H1 (cell line): Measurements from ENCODE around the gene NACAD.

ENCODE experiments used
- BRCA1 ChIP-seq: IDR thresholded peaks from 2 replicates; pipeline ENCODE4 v1.6.1; 2012; ENCODE audit warnings: low read depth, low read length, improper control_type of control experiment
- EZH2 ChIP-seq: fragments of 200-600 bp; sonication (generic); IDR thresholded peaks from 2 replicates; pipeline ENCODE4 v1.7.1; 2012; ENCODE audit warnings: low read depth, mild to moderate bottlenecking, moderate library complexity, low read length, inconsistent platforms; ENCODE audit not compliant: severe bottlenecking
- HDAC2 ChIP-seq, 2 experiments: fragments of 300-600 bp in 1 of 2; sonication (generic) in 1 of 2; IDR thresholded peaks; 2 replicates each; pipeline ENCODE4 v1.6.1; 2011 to 2012; ENCODE audit warnings: low read depth in 2 of 2, low read length in 2 of 2, mild to moderate bottlenecking in 2 of 2, moderate library complexity in 2 of 2, borderline replicate concordance in 1 of 2, inconsistent platforms in 1 of 2
- JUND ChIP-seq: IDR thresholded peaks from 2 replicates; pipeline ENCODE4 v1.6.1; 2011; ENCODE audit warnings: mild to moderate bottlenecking, improper control_type of control experiment, low read length
- USF2 ChIP-seq: IDR thresholded peaks from 2 replicates; pipeline ENCODE4 v1.6.1; 2011; ENCODE audit warnings: low read length, improper control_type of control experiment

- TF ChIP-seq BRCA1, result no peak
- TF ChIP-seq EZH2, result no peak
- TF ChIP-seq USF2, result no peak
- no peak for TF ChIP-seq JUND
- TF ChIP-seq HDAC2 (IDR thresholded peaks at IDR 0.05; ENCODE audit: borderline replicate concordance in 1 of 2, low read depth in 2 of 2, low read length in 2 of 2), result no peak
These were observed 30.9 kb downstream of the NACAD start for GRCh38 chr7:45057878-45058277.
